K562 (cell line): Measurements from ENCODE around the gene SRSF6. TPM values are rescaled to one million over a fixed set of nuclear protein-coding genes. Genes with fewer than 3 reads are reported as not detected.

ENCODE experiments used
- ATAC-seq: fragments of 200-7000 bp; cut with Tn5 transposase; 3 replicates; pipeline ENCODE4 v1.9.1; 2020; ENCODE audit warnings: moderate library complexity
- BruUV-seq: library from RNA; stranded (reverse); fragments of 400-500 nt; replicated peaks from 2 replicates; lab custom pipeline; 2021; lab: Mats Ljungman, UMichigan
- CTCF ChIA-PET: fragments of 300-600 bp; formaldehyde crosslinking; extraction: SDS; loops from one replicate; lab custom pipeline; 2021; ENCODE audit warnings: low intra/inter-chr PET ratio; lab: Yijun Ruan, JAX
- POLR2A ChIA-PET: fragments of 300-600, 350-650 bp; sonication (Branson Sonifier 250); formaldehyde crosslinking; extraction: SDS; loops from one replicate; lab custom pipeline; 2021; ENCODE audit warnings: antibody characterized with exemption, inconsistent platforms; lab: Yijun Ruan, JAX
- DNase-seq, 4 experiments: peaks; one replicate each; pipeline versions ENCODE4 v3.0.0 to v3.0.0-alpha.2; 2011 to 2018; ENCODE audit warnings: low spot score in 3 of 4, mixed read lengths in 3 of 4; ENCODE audit errors: extremely low read depth in 1 of 4
- FAIRE-seq: peaks from 2 replicates; lab custom pipeline; 2011; peaks lifted over from hg19 to GRCh38; lab: Jason Lieb, UNC
- H2AFZ ChIP-seq: 2 replicates; pipeline ENCODE4 v1.6.0; 2011; ENCODE audit warnings: low read depth, low read length, control low read depth, inconsistent platforms
- H3K27ac ChIP-seq: fragments of 200-600 bp; 3 replicates; pipeline ENCODE4 v1.8.0; 2011; ENCODE audit warnings: low read depth, mild to moderate bottlenecking, control low read depth, inconsistent platforms, low read length, moderate library complexity, mixed read lengths; ENCODE audit errors: extremely low read depth
- H3K27me3 ChIP-seq, 2 experiments: fragments of 300-600 bp in 1 of 2; 2 replicates in 1 of 2; 3 replicates in 1 of 2; pipeline versions ENCODE4 v1.6.0 to v1.8.0; 2011; ENCODE audit warnings: inconsistent platforms in 2 of 2, low read length in 2 of 2, mild to moderate bottlenecking in 1 of 2, mixed read lengths in 1 of 2, moderate library complexity in 1 of 2; ENCODE audit not compliant: control insufficient read depth in 2 of 2, insufficient read depth in 2 of 2
- H3K36me3 ChIP-seq: fragments of 300-600 bp; 3 replicates; pipeline ENCODE4 v1.8.0; 2011; ENCODE audit warnings: mild to moderate bottlenecking, low read length, inconsistent platforms; ENCODE audit not compliant: control insufficient read depth, insufficient read depth
- H3K4me1 ChIP-seq, 2 experiments: fragments of 200-600 bp in 1 of 2; replicated peaks in 1 of 2; 2 replicates in 1 of 2; 3 replicates in 1 of 2; pipeline versions ENCODE4 v1.5.1 to v1.8.0; 2011; ENCODE audit warnings: inconsistent platforms in 2 of 2, low read length in 2 of 2, mild to moderate bottlenecking in 1 of 2, mixed read lengths in 1 of 2, moderate library complexity in 1 of 2; ENCODE audit not compliant: control insufficient read depth in 2 of 2, insufficient read depth in 2 of 2
- H3K4me2 ChIP-seq: 2 replicates; pipeline ENCODE4 v1.6.1; 2011; ENCODE audit warnings: low read length, control low read depth, inconsistent platforms, mixed read lengths; ENCODE audit not compliant: insufficient read depth
- H3K4me3 ChIP-seq: fragments of 200-600 bp; sonication (generic), shearing (Covaris generic); 2 replicates; pipeline ENCODE4 v1.5.1; 2016; ENCODE audit warnings: control low read depth, inconsistent platforms
- H3K79me2 ChIP-seq: fragments of 200-600 bp; 3 replicates; pipeline ENCODE4 v1.8.0; 2011; ENCODE audit warnings: low read length, inconsistent platforms; ENCODE audit not compliant: control insufficient read depth, insufficient read depth
- H3K9ac ChIP-seq, 2 experiments: 2 replicates each; pipeline versions ENCODE4 v1.6.0 to v1.6.1; 2011; ENCODE audit warnings: low read depth in 2 of 2, low read length in 2 of 2, control low read depth in 1 of 2, inconsistent platforms in 1 of 2, mild to moderate bottlenecking in 1 of 2, mixed read lengths in 1 of 2; ENCODE audit not compliant: insufficient read depth in 1 of 2
- H3K9me1 ChIP-seq: one replicate; pipeline ENCODE4 v1.6.0; 2011; ENCODE audit warnings: inconsistent platforms, mild to moderate bottlenecking, low read length, moderate library complexity; ENCODE audit not compliant: control insufficient read depth, insufficient read depth
- H3K9me3 ChIP-seq: replicated peaks from 2 replicates; pipeline ENCODE4 v1.5.1; 2011; ENCODE audit warnings: low read depth, low read length, inconsistent platforms; ENCODE audit not compliant: control insufficient read depth, insufficient read depth
- H4K20me1 ChIP-seq: replicated peaks from 2 replicates; pipeline ENCODE4 v1.6.1; 2011; ENCODE audit warnings: low read length, inconsistent platforms, mixed read lengths; ENCODE audit not compliant: control insufficient read depth, insufficient read depth
- CC2D1A ChIP-seq: fragments of 450-650 bp; IDR thresholded peaks from 2 replicates; pipeline ENCODE4 v1.6.1; 2017; ENCODE audit warnings: mild to moderate bottlenecking
- CGGBP1 ChIP-seq: fragments of 250-450 bp; sonication (Bioruptor Pico); IDR thresholded peaks from 2 replicates; pipeline ENCODE4 v1.9.0; 2021; ENCODE audit warnings: mild to moderate bottlenecking
- CREB1 ChIP-seq, 2 experiments: sonication (generic) in 1 of 2; formaldehyde crosslinking in 1 of 2; IDR thresholded peaks; 2 replicates each; pipeline versions ENCODE4 v1.6.1 to v1.8.0; 2012 to 2022; ENCODE audit warnings: inconsistent platforms in 1 of 2, mild to moderate bottlenecking in 1 of 2, missing genetic modification reagents in 1 of 2, moderate library complexity in 1 of 2
- CXXC5 ChIP-seq: fragments of 250-450 bp; sonication (Bioruptor Pico); IDR thresholded peaks from 2 replicates; pipeline ENCODE4 v1.8.0; 2022; ENCODE audit warnings: inconsistent platforms, mild to moderate bottlenecking, moderate library complexity
- HCFC1 ChIP-seq: IDR thresholded peaks from 2 replicates; pipeline ENCODE4 v1.6.1; 2012; ENCODE audit warnings: low read depth, low read length, improper control_type of control experiment
- NR2C1 ChIP-seq, 2 experiments: fragments of 450-650 bp; IDR thresholded peaks; 2 replicates each; pipeline ENCODE4 v1.6.1; 2017; ENCODE audit warnings: mild to moderate bottlenecking in 2 of 2, antibody characterized with exemption in 1 of 2, inconsistent platforms in 1 of 2, missing compliant biosample characterization in 1 of 2, missing genetic modification characterization in 1 of 2
- PHF21A ChIP-seq: fragments of 450-650 bp; IDR thresholded peaks from 2 replicates; pipeline ENCODE4 v1.6.1; 2017; ENCODE audit warnings: low read depth, borderline replicate concordance
- RCOR1 ChIP-seq, 2 experiments: IDR thresholded peaks; 2 replicates each; pipeline ENCODE4 v1.6.1; 2012; ENCODE audit warnings: low read depth in 2 of 2, low read length in 2 of 2, borderline replicate concordance in 1 of 2, improper control_type of control experiment in 1 of 2
- SNIP1 ChIP-seq: fragments of 450-650 bp; IDR thresholded peaks from 2 replicates; pipeline ENCODE4 v1.7.1; 2017; ENCODE audit warnings: low read depth, mild to moderate bottlenecking
- TRIM28 ChIP-seq: fragments of 450-650 bp; IDR thresholded peaks from 2 replicates; pipeline ENCODE4 v1.6.1; 2017
- ZBTB17 ChIP-seq: fragments of 450-650 bp; formaldehyde crosslinking; IDR thresholded peaks from 2 replicates; pipeline ENCODE4 v1.4.0; 2020; ENCODE audit warnings: mild to moderate bottlenecking
- ZBTB49 ChIP-seq: sonication (generic); formaldehyde crosslinking; IDR thresholded peaks from 2 replicates; pipeline ENCODE4 v1.8.0; 2022; ENCODE audit warnings: missing genetic modification reagents, mild to moderate bottlenecking, borderline replicate concordance
- ZNF609 ChIP-seq: sonication (generic); formaldehyde crosslinking; IDR thresholded peaks from 2 replicates; pipeline ENCODE4 v1.8.1; 2023; ENCODE audit warnings: missing genetic modification reagents, mild to moderate bottlenecking, borderline replicate concordance
- ZNF740 ChIP-seq, 3 experiments: fragments of 200-800 bp in 1 of 3; sonication (Bioruptor generic) in 1 of 3; sonication (generic) in 1 of 3; formaldehyde crosslinking in 1 of 3; IDR thresholded peaks; 2 replicates each; pipeline versions ENCODE4 v1.6.1 to v1.8.0; 2016 to 2022; ENCODE audit warnings: mild to moderate bottlenecking in 2 of 3, missing compliant biosample characterization in 2 of 3, missing genetic modification characterization in 2 of 3, missing genetic modification reagents in 1 of 3
- WGBS: fragments of 100-300 bp; shearing (Covaris generic); methylation state at CpG from one replicate; pipeline ENCODE4 v1.1.6; 2016; ENCODE audit warnings: low coverage, mixed read lengths; ENCODE audit not compliant: insufficient coverage; ENCODE audit errors: missing lambda C conversion rate; 5-methylcytosine and 5-hydroxymethylcytosine counted together
- in situ Hi-C: fragments of 300-500 bp; cut with MboI; formaldehyde crosslinking; loops from 4 replicates; pipeline ENCODE4 v1.15.0; 2018; ENCODE audit warnings: inconsistent platforms, mixed read lengths
- intact Hi-C: fragments of 100-400 bp; cut with micrococcal nuclease; formaldehyde crosslinking; loops from 2 replicates; pipeline ENCODE4 v1.14.2; 2022
- polyA plus RNA-seq, 8 experiments: library from polyadenylated mRNA; depleted of rRNA in 4 of 8; stranded (reverse) in 5 of 8; unstranded in 3 of 8; fragments of >200 nt; fragmentation: Nextera tagmentation in 2 of 8; fragmentation: Illumina TruSeq in 1 of 8; extraction: Ambion mirVana in 2 of 8; extraction: Trizol in 1 of 8; gene quantifications; 2 replicates each; pipeline versions ENCODE4 v1.2.1 to v1.2.3, GENCODE V29; 2011 to 2014; ENCODE audit warnings: inconsistent platforms in 1 of 8, missing spikeins in 1 of 8
- total RNA-seq, 7 experiments: library from RNA; depleted of rRNA in 6 of 7; stranded (reverse); fragments of >200 nt in 6 of 7; fragmentation: Illumina TruSeq in 2 of 7; extraction: Trizol in 2 of 7; gene quantifications; 2 replicates each; pipeline versions ENCODE4 v1.2.1 to v1.2.3, GENCODE V29; 2011 to 2021; ENCODE audit warnings: low replicate concordance in 1 of 7

Gene SRSF6
- total and polyA plus RNA-seq, 9 of the 15 experiments (the other 6 are each of a cell fraction or from before 2014, with no cell fraction given): 52.4 to 165 (median 117) TPM

- H3K36me3 ChIP-seq: no peaks in the 10 kb centered on the region
- H2AFZ ChIP-seq: no peak overlapping the region
- H3K9ac ChIP-seq: no peak overlapping the region
- H3K9me1 ChIP-seq: no peaks in the 10 kb centered on the region
- in situ Hi-C loops (no loop called here), intact Hi-C loops (no loop called here)
- POLR2A ChIA-PET: interaction anchor here (0.6 to 1.7 kb wide), 3 partner anchors 26 to 280 kb away, joined by 3 to 4 read pairs (median 3); partner anchors contain the start of gene SRSF6
- no peak overlapping the region for H3K4me3 ChIP-seq
- ATAC-seq (no peak), FAIRE-seq (no peak), DNase-seq (no peak)
- peaks cover 2 to 5% of the 10 kb centered on the region in 2 experiments; a peak in 4 of 5 replicates for H3K27me3 ChIP-seq
- no peak overlapping the region for H3K4me2 ChIP-seq
- no peak overlapping the region for H3K27ac ChIP-seq
- 49% methylated on average over 2 of the region's 2 CpGs for WGBS
- BruUV-seq: no TSS peak
- no peaks in the 10 kb centered on the region for H4K20me1 ChIP-seq
- H3K79me2 ChIP-seq: no peaks in the 10 kb centered on the region
- no peaks in the 10 kb centered on the region for H3K4me1 ChIP-seq
- CTCF ChIA-PET: no interaction called here
- no peaks in the 10 kb centered on the region for H3K9me3 ChIP-seq
- TF ChIP-seq CC2D1A: no peak
- no peak for TF ChIP-seq NR2C1 (IDR thresholded peaks at IDR 0.05)
- TF ChIP-seq NR2C1 (tag; IDR thresholded peaks at IDR 0.05): no peak
- no peak for TF ChIP-seq CXXC5
- no peak for TF ChIP-seq RCOR1 (IDR thresholded peaks at IDR 0.05; ENCODE audit: borderline replicate concordance in 1 of 2, low read depth in 2 of 2, low read length in 2 of 2)
- no peak for TF ChIP-seq SNIP1
- no peak for TF ChIP-seq PHF21A
- TF ChIP-seq ZNF609 (CRISPR knock-in tag): no peak
- TF ChIP-seq ZBTB17: no peak
- no peak for TF ChIP-seq CGGBP1 (CRISPR knock-in tag)
- no peak for TF ChIP-seq ZNF740 (CRISPR knock-in tag; IDR thresholded peaks at IDR 0.05)
- TF ChIP-seq ZNF740 (tag; IDR thresholded peaks at IDR 0.05): no peak
- no peak for TF ChIP-seq HCFC1
- no peak for TF ChIP-seq CREB1 (IDR thresholded peaks at IDR 0.05)
- TF ChIP-seq CREB1 (CRISPR knock-in tag; IDR thresholded peaks at IDR 0.05): no peak
- TF ChIP-seq ZBTB49 (CRISPR knock-in tag): no peak
- TF ChIP-seq TRIM28: no peak
Measured at GRCh38 chr20:43490038-43490437, 32.3 kb downstream of the SRSF6 start.
